ENCODE results near the gene LHX8.

DNA sequence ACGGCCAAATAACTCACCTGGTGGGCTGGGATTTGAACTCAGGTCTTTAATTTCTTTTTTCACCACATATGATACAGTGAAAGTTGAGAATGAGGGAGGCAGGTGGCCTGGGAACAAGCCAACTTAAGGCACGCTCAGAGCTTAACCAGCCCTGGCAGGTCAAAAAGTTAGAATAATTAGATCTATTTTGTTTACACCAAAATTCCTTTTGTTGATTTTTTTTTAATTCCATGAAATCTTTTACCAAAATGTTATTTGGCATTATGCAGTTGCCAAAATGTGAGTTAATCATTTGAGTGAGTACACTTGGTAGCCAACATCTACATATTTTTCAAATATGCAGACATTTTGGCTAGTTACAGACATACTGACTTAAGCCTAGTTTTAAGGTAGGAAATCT, 36.8 kb downstream of the LHX8 start:
- TF ChIP-seq, protein P1, sequence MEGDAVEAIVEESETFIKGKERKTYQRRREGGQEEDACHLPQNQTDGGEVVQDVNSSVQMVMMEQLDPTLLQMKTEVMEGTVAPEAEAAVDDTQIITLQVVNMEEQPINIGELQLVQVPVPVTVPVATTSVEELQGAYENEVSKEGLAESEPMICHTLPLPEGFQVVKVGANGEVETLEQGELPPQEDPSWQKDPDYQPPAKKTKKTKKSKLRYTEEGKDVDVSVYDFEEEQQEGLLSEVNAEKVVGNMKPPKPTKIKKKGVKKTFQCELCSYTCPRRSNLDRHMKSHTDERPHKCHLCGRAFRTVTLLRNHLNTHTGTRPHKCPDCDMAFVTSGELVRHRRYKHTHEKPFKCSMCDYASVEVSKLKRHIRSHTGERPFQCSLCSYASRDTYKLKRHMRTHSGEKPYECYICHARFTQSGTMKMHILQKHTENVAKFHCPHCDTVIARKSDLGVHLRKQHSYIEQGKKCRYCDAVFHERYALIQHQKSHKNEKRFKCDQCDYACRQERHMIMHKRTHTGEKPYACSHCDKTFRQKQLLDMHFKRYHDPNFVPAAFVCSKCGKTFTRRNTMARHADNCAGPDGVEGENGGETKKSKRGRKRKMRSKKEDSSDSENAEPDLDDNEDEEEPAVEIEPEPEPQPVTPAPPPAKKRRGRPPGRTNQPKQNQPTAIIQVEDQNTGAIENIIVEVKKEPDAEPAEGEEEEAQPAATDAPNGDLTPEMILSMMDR (IDR thresholded peaks at IDR 0.05; ENCODE audit: insufficient read depth, low read depth, low read length) = no peak
- no peak for TF ChIP-seq EZH2 (IDR thresholded peaks at IDR 0.05; ENCODE audit: insufficient read depth, low read length)
